Suprapubic skin (tissue), 4 donors: Measurements from ENCODE around the gene WWOX. TPM values are rescaled to one million over a fixed set of nuclear protein-coding genes. Genes with fewer than 3 reads are reported as not detected.
"Not testable (repeated sequence)": the region's sequence is repeated elsewhere in the genome, so short reads cannot be mapped to it uniquely, and the experiment has no call there.

Experiments
- DNase-seq, 2 donors: peaks; one replicate each; pipeline ENCODE4 v3.0.0-alpha.2; 2019; ENCODE audit warnings: low spot score in 2 of 2
- H3K27ac ChIP-seq: fragments of 200-600 bp; sonication (generic); one replicate; pipeline ENCODE4 v1.5.1; 2019
- H3K27me3 ChIP-seq: fragments of 200-600 bp; sonication (generic); one replicate; pipeline ENCODE4 v1.5.1; 2019
- H3K36me3 ChIP-seq: fragments of 200-600 bp; sonication (generic); one replicate; pipeline ENCODE4 v1.5.1; 2019
- H3K4me1 ChIP-seq: fragments of 200-600 bp; sonication (generic); one replicate; pipeline ENCODE4 v1.5.1; 2019
- H3K4me3 ChIP-seq: fragments of 200-600 bp; sonication (generic); one replicate; pipeline ENCODE4 v1.5.1; 2019; ENCODE audit warnings: mild to moderate bottlenecking
- H3K9me3 ChIP-seq: fragments of 200-600 bp; sonication (generic); one replicate; pipeline ENCODE4 v1.5.1; 2019
- CTCF ChIP-seq, 2 donors: fragments of 200-600 bp in 1 of 2; fragments of 450-650 bp in 1 of 2; sonication (generic) in 1 of 2; IDR thresholded peaks; one replicate each; pipeline ENCODE4 v1.5.1; 2016 to 2019; ENCODE audit warnings: antibody characterized with exemption in 2 of 2, mild to moderate bottlenecking in 1 of 2, moderate library complexity in 1 of 2
- EP300 ChIP-seq: sonication (generic); formaldehyde crosslinking; IDR thresholded peaks from one replicate; pipeline ENCODE4 v1.6.1; 2017; ENCODE audit warnings: antibody characterized with exemption
- POLR2A ChIP-seq, 2 donors: fragments of 450-650 bp; IDR thresholded peaks; one replicate each; pipeline ENCODE4 v1.6.1; 2017; ENCODE audit warnings: antibody characterized with exemption in 2 of 2, mild to moderate bottlenecking in 2 of 2, moderate library complexity in 2 of 2
- POLR2AphosphoS5 ChIP-seq, 3 donors: sonication (generic); formaldehyde crosslinking; IDR thresholded peaks; one replicate each; pipeline ENCODE4 v1.6.1; 2017; ENCODE audit warnings: antibody characterized with exemption in 3 of 3
- WGBS: methylation state at CpG from one replicate; pipeline ENCODE4 v1.1.5; 2018; 5-methylcytosine and 5-hydroxymethylcytosine counted together
- total RNA-seq, 4 donors: library from RNA; depleted of rRNA; stranded (reverse); fragments of >200 nt; gene quantifications; one replicate each; pipeline ENCODE4 v1.1.0, GENCODE V29; 2016

Gene WWOX
- total RNA-seq, 4 donors from 2014 or later = 29.6 to 104 (median 47.3) TPM

GRCh38 chr16:78506367-78507193 lies 407.1 kb downstream of the WWOX start:
- Histone ChIP-seq H3K9me3 (no peaks in the 10 kb centered on the region), H3K4me1 (peaks cover 27% of the 10 kb centered on the region), H3K27me3 (no peaks in the 10 kb centered on the region), H3K36me3 (no peaks in the 10 kb centered on the region), H3K4me3 (peak overlapping the region; percentile 20), H3K27ac (peak overlapping the region; percentile 35)
- no peak for DNase-seq
- TF ChIP-seq EP300 (no peak), POLR2AphosphoS5 (IDR thresholded peaks at IDR 0.05) (no peak), POLR2A (IDR thresholded peaks at IDR 0.05) (no peak), CTCF (IDR thresholded peaks at IDR 0.05) (no peak)
- WGBS = 80% methylated on average over 11 of the region's 11 CpGs

- DNase-seq = no peak
- 87% methylated on average over 12 of the region's 12 CpGs for WGBS
These were observed 408.1 kb downstream of the WWOX start for GRCh38 chr16:78507576-78507975.

GRCh38 chr16:78509965-78510364 lies 410.5 kb downstream of the WWOX start:
- H3K4me1 ChIP-seq = peaks cover 10% of the 10 kb centered on the region
- TF ChIP-seq CTCF (IDR thresholded peaks at IDR 0.05) = no peak
- no peak for TF ChIP-seq POLR2AphosphoS5 (IDR thresholded peaks at IDR 0.05)
- TF ChIP-seq EP300 = no peak
- no peak for TF ChIP-seq POLR2A (IDR thresholded peaks at IDR 0.05)
- H3K9me3 ChIP-seq = no peaks in the 10 kb centered on the region
- H3K27me3 ChIP-seq = no peaks in the 10 kb centered on the region
- no peaks in the 10 kb centered on the region for H3K36me3 ChIP-seq
- 88% methylated on average over 7 of the region's 7 CpGs for WGBS
- DNase-seq = no peak
- no peak overlapping the region for H3K27ac ChIP-seq
- no peak overlapping the region for H3K4me3 ChIP-seq

More at GRCh38 chr16:78507576-78507975, 408.1 kb downstream of the WWOX start:
- no peaks in the 10 kb centered on the region for H3K9me3 ChIP-seq
- no peaks in the 10 kb centered on the region for H3K27me3 ChIP-seq
- no peak for TF ChIP-seq EP300
- TF ChIP-seq POLR2A (IDR thresholded peaks at IDR 0.05) = no peak
- no peak for TF ChIP-seq CTCF (IDR thresholded peaks at IDR 0.05)
- no peak for TF ChIP-seq POLR2AphosphoS5 (IDR thresholded peaks at IDR 0.05)
- H3K27ac ChIP-seq = no peak overlapping the region
- H3K4me1 ChIP-seq = peaks cover 27% of the 10 kb centered on the region
- H3K36me3 ChIP-seq = no peaks in the 10 kb centered on the region
- H3K4me3 ChIP-seq = no peak overlapping the region

- Histone ChIP-seq H3K4me1 (peaks cover 5% of the 10 kb centered on the region), H3K4me3 (no peak overlapping the region), H3K9me3 (no peaks in the 10 kb centered on the region), H3K27me3 (no peaks in the 10 kb centered on the region), H3K27ac (no peak overlapping the region), H3K36me3 (no peaks in the 10 kb centered on the region)
- DNase-seq = no peak
- 89% methylated on average over 4 of the region's 4 CpGs for WGBS
- no peak for TF ChIP-seq POLR2AphosphoS5 (IDR thresholded peaks at IDR 0.05)
These were observed 411.0 kb downstream of the WWOX start for GRCh38 chr16:78510496-78510895.

GRCh38 chr16:78513838-78514237 lies 414.4 kb downstream of the WWOX start:
- DNase-seq = no peak
- TF ChIP-seq CTCF (IDR thresholded peaks at IDR 0.05) (no peak), EP300 (no peak), POLR2AphosphoS5 (IDR thresholded peaks at IDR 0.05) (no peak), POLR2A (IDR thresholded peaks at IDR 0.05) (no peak)
- Histone ChIP-seq H3K4me3 (no peak overlapping the region), H3K27me3 (no peaks in the 10 kb centered on the region), H3K27ac (no peak overlapping the region), H3K4me1 (no peaks in the 10 kb centered on the region), H3K36me3 (no peaks in the 10 kb centered on the region), H3K9me3 (no peaks in the 10 kb centered on the region)
- 79% methylated on average over 3 of the region's 3 CpGs for WGBS

- H3K36me3 ChIP-seq, H3K4me1 ChIP-seq, H3K27me3 ChIP-seq, DNase-seq, H3K9me3 ChIP-seq, H3K4me3 ChIP-seq, H3K27ac ChIP-seq: not testable (repeated sequence)
- WGBS = 97% methylated on average over 9 of the region's 9 CpGs
These were observed 415.4 kb downstream of the WWOX start for GRCh38 chr16:78514888-78515287.
